ENCODE results near the gene TEAD2.
A peak's percentile ranks its signal among the peaks of the same experiment; 100 is the strongest.

DNA sequence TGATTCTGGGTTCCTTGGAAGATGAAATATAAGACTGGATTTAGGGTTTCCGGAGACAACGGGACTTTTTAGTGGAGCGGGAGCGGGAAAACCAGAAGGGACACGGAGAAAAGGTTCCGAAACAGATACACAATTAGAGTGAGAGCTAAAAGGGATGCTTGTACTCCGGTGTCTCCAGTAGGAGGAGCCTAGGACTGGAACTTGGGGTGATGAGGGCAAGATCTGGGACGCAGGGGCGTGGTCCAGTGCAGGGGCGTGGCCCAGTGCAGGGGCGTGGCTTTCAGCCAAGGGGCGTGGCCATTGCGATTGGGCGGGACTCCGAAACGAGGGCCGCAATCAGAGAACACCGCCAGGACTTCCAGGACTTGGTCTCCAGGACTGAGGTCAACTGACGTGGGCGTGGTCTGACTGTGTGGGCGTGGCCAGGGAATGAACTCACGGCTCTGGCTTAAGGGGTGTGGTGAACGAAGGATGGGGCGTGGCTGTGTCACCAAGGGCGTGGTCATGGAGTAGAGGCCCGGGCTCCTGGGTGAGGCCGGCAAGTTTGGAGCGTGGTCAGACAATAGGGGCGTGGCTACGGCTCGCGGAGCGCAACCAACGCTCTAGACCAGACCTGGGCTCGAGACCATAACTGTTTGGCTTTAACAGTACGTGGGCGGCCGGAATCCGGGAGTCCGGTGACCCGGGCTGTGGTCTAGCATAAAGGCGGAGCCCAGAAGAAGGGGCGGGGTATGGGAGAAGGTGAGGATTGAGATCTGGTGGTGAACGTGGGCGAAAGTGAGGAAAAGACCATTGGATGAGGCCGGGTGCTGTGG lies 1.3 kb upstream of the TEAD2 start, which contains the start of gene DKKL1:
- peak; percentile 33; the same call in 1 of the 2 replicates for TF ChIP-seq RAD21 (IDR thresholded peaks at IDR 0.05; ENCODE audit: low read depth)
- no peak for TF ChIP-seq CEBPB (IDR thresholded peaks at IDR 0.05)
- TF ChIP-seq TEAD4 (IDR thresholded peaks at IDR 0.05) = no peak
- TF ChIP-seq, protein P1, sequence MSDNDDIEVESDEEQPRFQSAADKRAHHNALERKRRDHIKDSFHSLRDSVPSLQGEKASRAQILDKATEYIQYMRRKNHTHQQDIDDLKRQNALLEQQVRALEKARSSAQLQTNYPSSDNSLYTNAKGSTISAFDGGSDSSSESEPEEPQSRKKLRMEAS (IDR thresholded peaks at IDR 0.05) = peak; percentile 51
- TF ChIP-seq, protein P2, sequence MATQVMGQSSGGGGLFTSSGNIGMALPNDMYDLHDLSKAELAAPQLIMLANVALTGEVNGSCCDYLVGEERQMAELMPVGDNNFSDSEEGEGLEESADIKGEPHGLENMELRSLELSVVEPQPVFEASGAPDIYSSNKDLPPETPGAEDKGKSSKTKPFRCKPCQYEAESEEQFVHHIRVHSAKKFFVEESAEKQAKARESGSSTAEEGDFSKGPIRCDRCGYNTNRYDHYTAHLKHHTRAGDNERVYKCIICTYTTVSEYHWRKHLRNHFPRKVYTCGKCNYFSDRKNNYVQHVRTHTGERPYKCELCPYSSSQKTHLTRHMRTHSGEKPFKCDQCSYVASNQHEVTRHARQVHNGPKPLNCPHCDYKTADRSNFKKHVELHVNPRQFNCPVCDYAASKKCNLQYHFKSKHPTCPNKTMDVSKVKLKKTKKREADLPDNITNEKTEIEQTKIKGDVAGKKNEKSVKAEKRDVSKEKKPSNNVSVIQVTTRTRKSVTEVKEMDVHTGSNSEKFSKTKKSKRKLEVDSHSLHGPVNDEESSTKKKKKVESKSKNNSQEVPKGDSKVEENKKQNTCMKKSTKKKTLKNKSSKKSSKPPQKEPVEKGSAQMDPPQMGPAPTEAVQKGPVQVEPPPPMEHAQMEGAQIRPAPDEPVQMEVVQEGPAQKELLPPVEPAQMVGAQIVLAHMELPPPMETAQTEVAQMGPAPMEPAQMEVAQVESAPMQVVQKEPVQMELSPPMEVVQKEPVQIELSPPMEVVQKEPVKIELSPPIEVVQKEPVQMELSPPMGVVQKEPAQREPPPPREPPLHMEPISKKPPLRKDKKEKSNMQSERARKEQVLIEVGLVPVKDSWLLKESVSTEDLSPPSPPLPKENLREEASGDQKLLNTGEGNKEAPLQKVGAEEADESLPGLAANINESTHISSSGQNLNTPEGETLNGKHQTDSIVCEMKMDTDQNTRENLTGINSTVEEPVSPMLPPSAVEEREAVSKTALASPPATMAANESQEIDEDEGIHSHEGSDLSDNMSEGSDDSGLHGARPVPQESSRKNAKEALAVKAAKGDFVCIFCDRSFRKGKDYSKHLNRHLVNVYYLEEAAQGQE (IDR thresholded peaks at IDR 0.05; ENCODE audit: low read depth) = no peak
- no peak for TF ChIP-seq EP300 (IDR thresholded peaks at IDR 0.05; ENCODE audit: borderline replicate concordance)
- no peak for TF ChIP-seq ZBTB7A (IDR thresholded peaks at IDR 0.05; ENCODE audit: low read depth)
- TF ChIP-seq TAF1 (IDR thresholded peaks at IDR 0.05; ENCODE audit: low read depth) = no peak
- no peak for TF ChIP-seq NFIC (IDR thresholded peaks at IDR 0.05)
